GM18505 (cell line): ENCODE measurements around the gene PDZD4.

Experiments used
- ATAC-seq: cut with Tn5 transposase; IDR thresholded peaks from one replicate; pipeline ENCODE4 v1.9.1; 2021; ENCODE audit not compliant: unreplicated experiment
- POLR2A ChIP-seq: IDR thresholded peaks from 4 replicates; pipeline ENCODE4 v1.6.1; 2011; ENCODE audit warnings: borderline replicate concordance; ENCODE audit not compliant: insufficient read depth, insufficient read length; ENCODE audit errors: extremely low read depth

Gene PDZD4

GRCh38 chrX:153782871-153783270 lies 47.5 kb downstream of the PDZD4 start:
- TF ChIP-seq POLR2A: no peak
- no peak for ATAC-seq

- TF ChIP-seq POLR2A: no peak
- no peak for ATAC-seq
Observed at GRCh38 chrX:153782313-153782712, 48.0 kb downstream of the PDZD4 start.

GRCh38 chrX:153781428-153782047 lies 48.8 kb downstream of the PDZD4 start:
- no peak for ATAC-seq
- no peak for TF ChIP-seq POLR2A

GRCh38 chrX:153780678-153781427 lies 49.5 kb downstream of the PDZD4 start, which contains the start of gene SRPK3:
Gene SRPK3 (plus strand): TSS chrX:153781041. CDS start chrX:153781087, 46 bp downstream.
- ATAC-seq: no peak
- TF ChIP-seq POLR2A: no peak

- TF ChIP-seq POLR2A: no peak
- ATAC-seq: no peak
Observed at GRCh38 chrX:153779891-153780677, 50.3 kb downstream of the PDZD4 start.

- no peak for TF ChIP-seq POLR2A
- no peak for ATAC-seq
Observed at GRCh38 chrX:153778684-153779101, 51.7 kb downstream of the PDZD4 start.

- ATAC-seq: no peak
- TF ChIP-seq POLR2A: no peak
Observed at GRCh38 chrX:153778181-153778580, 52.2 kb downstream of the PDZD4 start.

GRCh38 chrX:153777261-153778090 lies 52.9 kb downstream of the PDZD4 start:
- TF ChIP-seq POLR2A: no peak
- ATAC-seq: no peak

- TF ChIP-seq POLR2A: no peak
- ATAC-seq: no peak
Observed at GRCh38 chrX:153776611-153777045, 53.7 kb downstream of the PDZD4 start.

- ATAC-seq: no peak
- TF ChIP-seq POLR2A: no peak
Observed at GRCh38 chrX:153776120-153776599, 54.2 kb downstream of the PDZD4 start.

GRCh38 chrX:153775293-153776119 lies 54.8 kb downstream of the PDZD4 start:
- no peak for ATAC-seq
- TF ChIP-seq POLR2A: no peak
